SK-N-SH treated with all-trans-retinoic acid at 6 μM for 48 hours (cell line): Measurements from ENCODE around the gene SYCP2L.

ENCODE experiments used
- CREB5 ChIP-seq: fragments of 250-450 bp; sonication (Bioruptor Pico); IDR thresholded peaks from 2 replicates; pipeline ENCODE4 v1.5.1; 2020; ENCODE audit warnings: low read depth, mild to moderate bottlenecking, moderate library complexity
- ZFP3 ChIP-seq: fragments of 250-450 bp; sonication (Bioruptor Pico); IDR thresholded peaks from 2 replicates; pipeline ENCODE4 v1.5.0; 2020; ENCODE audit warnings: mild to moderate bottlenecking, moderate library complexity

DNA sequence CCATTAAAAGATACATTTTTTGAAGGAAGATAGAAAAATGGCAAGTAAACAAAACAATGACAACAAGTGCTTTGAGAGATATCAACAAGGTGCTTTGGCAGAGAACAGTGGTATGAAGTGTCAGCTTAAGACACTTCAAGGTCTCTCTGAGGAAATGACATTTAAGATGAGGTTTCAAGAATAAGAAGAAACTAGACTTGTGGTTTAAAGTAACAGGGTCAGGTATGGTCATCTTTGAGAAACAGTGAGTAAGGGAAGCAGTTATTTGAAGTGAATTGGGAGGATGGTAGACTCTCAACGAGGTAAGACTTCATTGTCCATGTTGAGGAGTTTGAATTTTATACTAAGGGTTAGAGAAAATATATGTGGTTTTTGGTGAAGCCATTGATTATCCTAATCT, 77.8 kb downstream of the SYCP2L start:
- no peak for TF ChIP-seq CREB5 (CRISPR knock-in tag)
- TF ChIP-seq ZFP3 (CRISPR knock-in tag): no peak
